Measurements from ENCODE around the gene FCHSD2.

DNA sequence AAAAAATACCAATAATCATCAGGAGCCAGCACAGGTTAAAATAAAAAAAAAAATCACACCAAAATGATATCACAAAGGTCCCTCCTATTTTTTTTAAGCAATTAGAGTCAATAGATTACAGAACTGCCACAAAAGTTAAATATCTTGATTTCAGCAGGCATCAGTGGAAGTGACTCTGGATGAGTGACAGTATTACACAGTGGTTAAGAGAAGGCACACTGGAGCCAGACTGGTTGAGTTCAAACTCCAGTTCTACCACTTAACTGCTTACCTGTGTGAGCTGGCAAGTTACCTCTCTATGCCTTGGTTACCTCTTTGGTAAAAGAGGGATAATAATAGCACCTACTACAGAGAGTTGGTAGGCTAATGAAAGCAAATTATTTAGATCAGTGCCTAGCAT is 179.4 kb downstream of the FCHSD2 start:
- TF ChIP-seq, protein P1, sequence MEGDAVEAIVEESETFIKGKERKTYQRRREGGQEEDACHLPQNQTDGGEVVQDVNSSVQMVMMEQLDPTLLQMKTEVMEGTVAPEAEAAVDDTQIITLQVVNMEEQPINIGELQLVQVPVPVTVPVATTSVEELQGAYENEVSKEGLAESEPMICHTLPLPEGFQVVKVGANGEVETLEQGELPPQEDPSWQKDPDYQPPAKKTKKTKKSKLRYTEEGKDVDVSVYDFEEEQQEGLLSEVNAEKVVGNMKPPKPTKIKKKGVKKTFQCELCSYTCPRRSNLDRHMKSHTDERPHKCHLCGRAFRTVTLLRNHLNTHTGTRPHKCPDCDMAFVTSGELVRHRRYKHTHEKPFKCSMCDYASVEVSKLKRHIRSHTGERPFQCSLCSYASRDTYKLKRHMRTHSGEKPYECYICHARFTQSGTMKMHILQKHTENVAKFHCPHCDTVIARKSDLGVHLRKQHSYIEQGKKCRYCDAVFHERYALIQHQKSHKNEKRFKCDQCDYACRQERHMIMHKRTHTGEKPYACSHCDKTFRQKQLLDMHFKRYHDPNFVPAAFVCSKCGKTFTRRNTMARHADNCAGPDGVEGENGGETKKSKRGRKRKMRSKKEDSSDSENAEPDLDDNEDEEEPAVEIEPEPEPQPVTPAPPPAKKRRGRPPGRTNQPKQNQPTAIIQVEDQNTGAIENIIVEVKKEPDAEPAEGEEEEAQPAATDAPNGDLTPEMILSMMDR (IDR thresholded peaks at IDR 0.05; ENCODE audit: borderline replicate concordance, extremely low read depth, low read length, poor library complexity, severe bottlenecking): no peak
- no peak for TF ChIP-seq EZH2 (IDR thresholded peaks at IDR 0.05; ENCODE audit: borderline replicate concordance, low read depth, low read length, severe bottlenecking)

All from DND-41 (cell line).